Body of pancreas (tissue), 4 donors: ENCODE results near the gene AUTS2. TPM values are rescaled to one million over a fixed set of nuclear protein-coding genes. Genes with fewer than 3 reads are reported as not detected.

Experiments
- ATAC-seq: fragments of 150-250 bp; one replicate; pipeline ENCODE4 v1.9.1; 2016
- DNase-seq, 4 donors: peaks; one replicate each; pipeline ENCODE4 v3.0.0-alpha.2; 2019
- H3K27ac ChIP-seq, 4 donors: fragments of 200-600 bp; sonication (generic); 1 replicate in 3 of 4; 2 replicates in 1 of 4; pipeline versions ENCODE4 v1.5.1 to v1.6.1; 2016 to 2019; ENCODE audit warnings: mild to moderate bottlenecking in 1 of 4, mixed read lengths in 1 of 4, moderate library complexity in 1 of 4
- H3K27me3 ChIP-seq, 2 donors: fragments of 200-600 bp; sonication (generic); one replicate each; pipeline ENCODE4 v1.6.0; 2016; ENCODE audit warnings: mild to moderate bottlenecking in 1 of 2
- H3K36me3 ChIP-seq, 2 donors: fragments of 200-600 bp; sonication (generic); replicated peaks in 1 of 2; 2 replicates each; pipeline ENCODE4 v1.5.1; 2016; ENCODE audit warnings: low read depth in 2 of 2; ENCODE audit not compliant: insufficient read depth in 1 of 2
- H3K4me1 ChIP-seq: fragments of 200-600 bp; sonication (generic); one replicate; pipeline ENCODE4 v1.6.0; 2016
- H3K4me3 ChIP-seq, 2 donors: fragments of 200-600 bp; sonication (generic); 1 replicate in 1 of 2; 2 replicates in 1 of 2; pipeline ENCODE4 v1.5.1; 2016 to 2019
- H3K9me3 ChIP-seq, 3 donors: fragments of 200-600 bp; sonication (generic); 1 replicate in 2 of 3; 2 replicates in 1 of 3; pipeline ENCODE4 v1.5.1; 2016
- CTCF ChIP-seq, 7 experiments: fragments of 450-650 bp in 4 of 7; fragments of 200-600 bp in 3 of 7; sonication (generic) in 3 of 7; IDR thresholded peaks; one replicate each; pipeline ENCODE4 v1.5.1; 2016 to 2019; ENCODE audit warnings: antibody characterized with exemption in 7 of 7
- POLR2A ChIP-seq, 3 donors: fragments of 450-650 bp; IDR thresholded peaks; one replicate each; pipeline ENCODE4 v1.6.1; 2016; ENCODE audit warnings: antibody characterized with exemption in 3 of 3, mild to moderate bottlenecking in 2 of 3
- WGBS, 2 donors: methylation state at CpG; one replicate each; pipeline ENCODE4 v1.1.5; 2017; 5-methylcytosine and 5-hydroxymethylcytosine counted together
- intact Hi-C: fragments of 100-400 bp; cut with DNase I; formaldehyde crosslinking; loops from one replicate; pipeline ENCODE4 v1.15.1; 2023
- total RNA-seq, 2 donors: library from RNA; depleted of rRNA; stranded (reverse); fragments of >200 nt; gene quantifications; one replicate each; pipeline ENCODE4 v1.1.0, GENCODE V29; 2016

Gene AUTS2
- total RNA-seq, 2 donors from 2014 or later = 11.7 to 18.5 TPM

GRCh38 chr7:70229242-70229641 lies 631.0 kb downstream of the AUTS2 start:
- ATAC-seq (no peak), DNase-seq (no peak)
- Histone ChIP-seq H3K36me3 (no peaks in the 10 kb centered on the region), H3K4me1 (no peaks in the 10 kb centered on the region), H3K4me3 (no peak overlapping the region), H3K27ac (no peak overlapping the region), H3K9me3 (no peaks in the 10 kb centered on the region), H3K27me3 (no peaks in the 10 kb centered on the region)
- intact Hi-C loops = no loop called here
- no peak for TF ChIP-seq POLR2A (IDR thresholded peaks at IDR 0.05)
- no peak for TF ChIP-seq CTCF (IDR thresholded peaks at IDR 0.05)

GRCh38 chr7:70230761-70231160 lies 632.5 kb downstream of the AUTS2 start:
- Histone ChIP-seq H3K27ac (no peak overlapping the region), H3K4me3 (no peak overlapping the region), H3K9me3 (no peaks in the 10 kb centered on the region), H3K36me3 (no peaks in the 10 kb centered on the region), H3K4me1 (no peaks in the 10 kb centered on the region), H3K27me3 (no peaks in the 10 kb centered on the region)
- no peak for DNase-seq
- intact Hi-C loops = no loop called here
- WGBS, 2 donors = 79 to 87% methylated on average over 3 of the region's 3 CpGs
- ATAC-seq = no peak
- no peak for TF ChIP-seq POLR2A (IDR thresholded peaks at IDR 0.05)
- no peak for TF ChIP-seq CTCF (IDR thresholded peaks at IDR 0.05)

- Histone ChIP-seq H3K27ac (no peak overlapping the region), H3K36me3 (no peaks in the 10 kb centered on the region), H3K4me1 (no peaks in the 10 kb centered on the region), H3K27me3 (no peaks in the 10 kb centered on the region), H3K4me3 (no peak overlapping the region), H3K9me3 (no peaks in the 10 kb centered on the region)
- DNase-seq (no peak), ATAC-seq (no peak)
- 93 to 94% methylated on average over 5 of the region's 5 CpGs for WGBS, 2 donors
- intact Hi-C loops = no loop called here
- no peak for TF ChIP-seq POLR2A (IDR thresholded peaks at IDR 0.05)
- TF ChIP-seq CTCF (IDR thresholded peaks at IDR 0.05) = no peak
These were observed 635.5 kb downstream of the AUTS2 start for GRCh38 chr7:70233776-70234175.

- ATAC-seq = no peak
- Histone ChIP-seq H3K4me1 (no peaks in the 10 kb centered on the region), H3K36me3 (no peaks in the 10 kb centered on the region), H3K27me3 (no peaks in the 10 kb centered on the region), H3K9me3 (no peaks in the 10 kb centered on the region), H3K27ac (no peak overlapping the region), H3K4me3 (no peak overlapping the region)
- WGBS, 2 donors = 80 to 96% methylated on average over 1 of the region's 1 CpG
- TF ChIP-seq CTCF (IDR thresholded peaks at IDR 0.05) = no peak
- no peak for TF ChIP-seq POLR2A (IDR thresholded peaks at IDR 0.05)
- no peak for DNase-seq
- intact Hi-C loops = no loop called here
These were observed 639.0 kb downstream of the AUTS2 start for GRCh38 chr7:70237256-70237655.

GRCh38 chr7:70237831-70238575 lies 639.7 kb downstream of the AUTS2 start:
- H3K9me3 ChIP-seq = no peaks in the 10 kb centered on the region
- intact Hi-C loops = no loop called here
- no peak for DNase-seq
- no peaks in the 10 kb centered on the region for H3K36me3 ChIP-seq
- WGBS, 2 donors = 66 to 69% methylated on average over 9 of the region's 9 CpGs
- no peaks in the 10 kb centered on the region for H3K4me1 ChIP-seq
- H3K4me3 ChIP-seq = no peak overlapping the region
- H3K27me3 ChIP-seq = no peaks in the 10 kb centered on the region
- no peak for ATAC-seq
- TF ChIP-seq CTCF (IDR thresholded peaks at IDR 0.05) = no peak
- TF ChIP-seq POLR2A (IDR thresholded peaks at IDR 0.05) = no peak
- no peak overlapping the region for H3K27ac ChIP-seq
